ENCODE data around the gene ANO7.

The ANO7 gene

DNA sequence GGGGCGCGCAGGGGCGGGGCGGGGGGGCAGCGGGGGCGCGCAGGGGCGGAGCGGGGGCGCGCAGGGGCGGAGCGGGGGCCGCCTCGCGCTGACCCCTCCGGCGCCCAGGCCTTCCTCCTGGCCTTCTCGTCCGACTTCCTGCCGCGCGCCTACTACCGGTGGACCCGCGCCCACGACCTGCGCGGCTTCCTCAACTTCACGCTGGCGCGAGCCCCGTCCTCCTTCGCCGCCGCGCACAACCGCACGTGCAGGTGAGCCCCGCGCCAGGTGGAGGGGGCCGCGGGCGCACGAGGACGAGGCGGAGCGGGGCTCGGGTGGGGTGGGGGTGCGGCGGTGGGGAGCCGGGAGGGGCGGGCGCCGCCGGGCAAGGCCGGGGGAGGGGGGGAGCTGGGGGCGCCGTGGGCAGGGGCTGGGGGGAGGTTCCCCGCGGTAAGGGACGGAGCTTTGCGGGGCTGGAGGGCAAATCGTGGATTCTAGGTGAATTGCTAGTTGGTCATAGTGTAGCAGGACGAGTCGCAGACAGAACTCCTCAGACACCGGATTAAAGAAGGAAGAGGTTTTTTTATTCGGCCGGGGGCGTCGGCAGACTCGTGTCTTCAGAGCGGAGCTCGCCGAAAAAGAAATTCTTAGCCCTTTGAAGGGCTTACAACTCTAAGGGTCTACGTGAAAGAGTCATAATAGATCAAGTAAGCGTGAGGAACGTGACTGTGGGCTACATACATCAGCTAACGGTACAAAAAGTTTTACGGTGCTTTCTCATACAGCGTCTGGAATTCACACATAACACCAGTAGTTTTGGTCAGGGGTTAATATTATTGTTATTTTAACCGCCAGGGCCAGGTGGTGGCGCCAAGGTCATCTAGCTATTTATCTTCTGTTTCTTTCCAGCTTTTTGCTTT is 29.9 kb downstream of the ANO7 start:
- TF ChIP-seq, protein P1, sequence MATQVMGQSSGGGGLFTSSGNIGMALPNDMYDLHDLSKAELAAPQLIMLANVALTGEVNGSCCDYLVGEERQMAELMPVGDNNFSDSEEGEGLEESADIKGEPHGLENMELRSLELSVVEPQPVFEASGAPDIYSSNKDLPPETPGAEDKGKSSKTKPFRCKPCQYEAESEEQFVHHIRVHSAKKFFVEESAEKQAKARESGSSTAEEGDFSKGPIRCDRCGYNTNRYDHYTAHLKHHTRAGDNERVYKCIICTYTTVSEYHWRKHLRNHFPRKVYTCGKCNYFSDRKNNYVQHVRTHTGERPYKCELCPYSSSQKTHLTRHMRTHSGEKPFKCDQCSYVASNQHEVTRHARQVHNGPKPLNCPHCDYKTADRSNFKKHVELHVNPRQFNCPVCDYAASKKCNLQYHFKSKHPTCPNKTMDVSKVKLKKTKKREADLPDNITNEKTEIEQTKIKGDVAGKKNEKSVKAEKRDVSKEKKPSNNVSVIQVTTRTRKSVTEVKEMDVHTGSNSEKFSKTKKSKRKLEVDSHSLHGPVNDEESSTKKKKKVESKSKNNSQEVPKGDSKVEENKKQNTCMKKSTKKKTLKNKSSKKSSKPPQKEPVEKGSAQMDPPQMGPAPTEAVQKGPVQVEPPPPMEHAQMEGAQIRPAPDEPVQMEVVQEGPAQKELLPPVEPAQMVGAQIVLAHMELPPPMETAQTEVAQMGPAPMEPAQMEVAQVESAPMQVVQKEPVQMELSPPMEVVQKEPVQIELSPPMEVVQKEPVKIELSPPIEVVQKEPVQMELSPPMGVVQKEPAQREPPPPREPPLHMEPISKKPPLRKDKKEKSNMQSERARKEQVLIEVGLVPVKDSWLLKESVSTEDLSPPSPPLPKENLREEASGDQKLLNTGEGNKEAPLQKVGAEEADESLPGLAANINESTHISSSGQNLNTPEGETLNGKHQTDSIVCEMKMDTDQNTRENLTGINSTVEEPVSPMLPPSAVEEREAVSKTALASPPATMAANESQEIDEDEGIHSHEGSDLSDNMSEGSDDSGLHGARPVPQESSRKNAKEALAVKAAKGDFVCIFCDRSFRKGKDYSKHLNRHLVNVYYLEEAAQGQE (IDR thresholded peaks at IDR 0.05; ENCODE audit: insufficient read depth in 1 of 2, low read depth in 2 of 2, low read length in 2 of 2), result no peak
- TF ChIP-seq POLR2AphosphoS5 (IDR thresholded peaks at IDR 0.05; ENCODE audit: low read depth, low read length), result 0 out of 2 replicates have a peak, but pooled peaks have one; percentile 25

DNA sequence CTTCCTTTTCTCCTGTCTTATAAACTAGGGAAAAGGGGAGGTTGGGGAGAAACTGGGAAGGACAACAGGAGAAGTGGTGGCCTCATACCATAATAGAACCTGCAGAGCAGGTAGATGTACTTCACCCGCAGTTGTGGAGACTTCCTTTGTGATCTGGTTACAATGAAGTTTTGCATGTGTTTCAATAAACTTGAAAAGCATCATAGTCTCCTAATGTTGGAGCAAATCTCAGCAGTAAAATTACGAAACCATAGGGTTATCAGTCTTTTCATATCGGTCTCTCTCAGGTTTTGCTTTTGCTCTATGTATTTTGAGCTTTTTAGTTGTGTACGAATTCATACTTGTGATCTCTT is 30.5 kb downstream of the ANO7 start:
- TF ChIP-seq SIN3A (IDR thresholded peaks at IDR 0.05; ENCODE audit: borderline replicate concordance, insufficient read depth, low read length) (no peak), POLR2AphosphoS5 (IDR thresholded peaks at IDR 0.05; ENCODE audit: low read depth, low read length) (no peak), TAF1 (IDR thresholded peaks at IDR 0.05; ENCODE audit: borderline replicate concordance, insufficient read depth, low read length) (no peak), FOXP2 (optimal IDR thresholded peaks at IDR 0.05; ENCODE audit: borderline replicate concordance, extremely low read depth, extremely low read length, insufficient read depth) (no peak)
- TF ChIP-seq, protein P1 (IDR thresholded peaks at IDR 0.05; ENCODE audit: insufficient read depth in 1 of 2, low read depth in 2 of 2, low read length in 2 of 2), result no peak

DNA sequence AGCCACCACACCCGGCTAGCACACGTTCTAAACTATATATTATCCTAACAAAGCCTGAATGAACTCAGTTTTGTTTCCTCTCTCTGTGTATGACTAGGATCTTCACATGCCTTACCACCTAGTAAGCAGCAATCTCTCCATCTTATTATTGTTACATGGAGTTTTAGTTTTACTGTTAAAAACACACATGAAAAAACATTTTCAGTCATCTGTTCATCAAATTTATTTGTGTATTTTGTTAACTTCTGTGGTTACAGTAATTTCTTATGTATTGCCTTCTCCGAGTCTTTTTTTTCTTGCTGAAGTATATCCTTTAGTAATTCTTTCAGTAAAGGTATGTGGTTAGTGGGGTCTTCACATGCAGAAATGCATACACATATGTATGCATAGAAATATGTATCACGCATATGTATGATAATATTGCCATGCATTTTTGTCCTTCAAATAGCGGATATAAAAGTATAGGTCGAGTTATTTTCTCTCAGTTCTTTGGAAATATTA is 31.4 kb downstream of the ANO7 start:
- TF ChIP-seq SIN3A (IDR thresholded peaks at IDR 0.05; ENCODE audit: borderline replicate concordance, insufficient read depth, low read length) (no peak), TAF1 (IDR thresholded peaks at IDR 0.05; ENCODE audit: borderline replicate concordance, insufficient read depth, low read length) (no peak), POLR2AphosphoS5 (IDR thresholded peaks at IDR 0.05; ENCODE audit: low read depth, low read length) (no peak), FOXP2 (optimal IDR thresholded peaks at IDR 0.05; ENCODE audit: borderline replicate concordance, extremely low read depth, extremely low read length, insufficient read depth) (no peak)
- TF ChIP-seq, protein P1 (IDR thresholded peaks at IDR 0.05; ENCODE audit: insufficient read depth in 1 of 2, low read depth in 2 of 2, low read length in 2 of 2), result no peak

DNA sequence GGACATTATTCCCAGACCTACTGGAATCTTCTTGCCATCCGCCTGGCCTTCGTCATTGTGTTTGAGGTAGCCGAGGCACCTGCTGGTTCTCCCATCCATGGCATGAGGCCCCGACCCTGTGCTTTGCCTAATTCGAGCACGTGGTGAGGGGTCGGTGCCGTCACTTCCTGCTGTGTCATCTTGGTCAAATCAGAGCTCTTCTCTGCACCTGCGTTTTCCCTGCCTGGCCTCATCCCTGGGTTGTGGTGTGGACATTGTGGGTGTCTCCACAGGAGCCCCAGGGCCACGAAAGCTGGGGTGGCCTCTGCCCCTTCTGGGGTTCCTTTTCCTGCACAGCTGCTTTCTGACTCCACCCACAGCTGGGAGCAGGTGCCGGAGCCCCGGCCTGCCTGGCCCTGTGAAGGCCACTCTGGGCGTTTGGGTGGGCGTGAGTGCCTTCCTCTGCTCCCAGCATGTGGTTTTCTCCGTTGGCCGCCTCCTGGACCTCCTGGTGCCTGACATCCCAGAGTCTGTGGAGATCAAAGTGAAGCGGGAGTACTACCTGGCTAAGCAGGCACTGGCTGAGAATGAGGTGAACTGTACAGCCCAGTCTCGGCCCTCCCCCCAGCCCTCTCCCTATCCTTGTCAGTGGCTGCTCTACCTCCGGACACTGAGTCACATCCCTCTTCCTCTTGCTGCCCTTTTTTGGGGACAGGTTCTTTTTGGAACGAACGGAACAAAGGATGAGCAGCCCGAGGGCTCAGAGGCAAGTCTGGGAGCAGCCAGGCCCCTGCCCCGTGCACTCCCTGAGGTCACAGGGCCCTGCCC is 34.9 kb downstream of the ANO7 start:
- TF ChIP-seq FOXP2 (optimal IDR thresholded peaks at IDR 0.05; ENCODE audit: borderline replicate concordance, extremely low read depth, extremely low read length, insufficient read depth) (no peak), TAF1 (IDR thresholded peaks at IDR 0.05; ENCODE audit: borderline replicate concordance, insufficient read depth, low read length) (no peak), POLR2AphosphoS5 (IDR thresholded peaks at IDR 0.05; ENCODE audit: low read depth, low read length) (no peak), SIN3A (IDR thresholded peaks at IDR 0.05; ENCODE audit: borderline replicate concordance, insufficient read depth, low read length) (no peak)
- TF ChIP-seq, protein P1 (IDR thresholded peaks at IDR 0.05; ENCODE audit: insufficient read depth in 1 of 2, low read depth in 2 of 2, low read length in 2 of 2), result no peak
